Fibroblast of lung (primary cell): ENCODE data around the gene POC1B.

Experiments used
- EZH2 ChIP-seq: IDR thresholded peaks from 2 replicates; pipeline ENCODE4 v1.5.1; 2012; ENCODE audit warnings: low read length, control low read depth, mild to moderate bottlenecking; ENCODE audit errors: missing control alignments
- TF ChIP-seq, protein P1 (sequence below), 2 donors: IDR thresholded peaks in 1 of 2; conservative IDR thresholded peaks in 1 of 2; 1 replicate in 1 of 2; 2 replicates in 1 of 2; pipeline ENCODE4 v1.5.1; 2011 to 2012; ENCODE audit warnings: low read length in 2 of 2, control low read depth in 1 of 2, inconsistent platforms in 1 of 2, low read depth in 1 of 2, mild to moderate bottlenecking in 1 of 2

DNA sequence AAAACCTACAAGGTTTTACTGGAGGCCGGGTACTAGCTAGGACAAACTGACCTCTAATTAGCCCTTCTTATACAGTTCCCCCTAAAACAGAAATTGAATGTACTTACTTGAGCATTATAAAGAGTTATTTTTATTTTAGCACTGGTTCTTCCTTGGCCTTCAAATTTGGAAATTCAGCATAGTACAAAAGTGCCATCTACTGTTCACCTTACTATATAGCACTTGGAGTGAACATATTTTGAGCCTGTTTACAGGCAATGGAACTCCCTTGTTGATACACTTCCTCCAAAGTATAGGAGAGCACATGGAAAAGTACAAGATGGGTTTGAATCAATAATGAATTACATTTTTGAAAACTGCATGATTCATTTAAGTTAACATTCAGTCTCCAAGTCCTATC is 3.9 kb upstream of the POC1B start:
- TF ChIP-seq, protein P1, sequence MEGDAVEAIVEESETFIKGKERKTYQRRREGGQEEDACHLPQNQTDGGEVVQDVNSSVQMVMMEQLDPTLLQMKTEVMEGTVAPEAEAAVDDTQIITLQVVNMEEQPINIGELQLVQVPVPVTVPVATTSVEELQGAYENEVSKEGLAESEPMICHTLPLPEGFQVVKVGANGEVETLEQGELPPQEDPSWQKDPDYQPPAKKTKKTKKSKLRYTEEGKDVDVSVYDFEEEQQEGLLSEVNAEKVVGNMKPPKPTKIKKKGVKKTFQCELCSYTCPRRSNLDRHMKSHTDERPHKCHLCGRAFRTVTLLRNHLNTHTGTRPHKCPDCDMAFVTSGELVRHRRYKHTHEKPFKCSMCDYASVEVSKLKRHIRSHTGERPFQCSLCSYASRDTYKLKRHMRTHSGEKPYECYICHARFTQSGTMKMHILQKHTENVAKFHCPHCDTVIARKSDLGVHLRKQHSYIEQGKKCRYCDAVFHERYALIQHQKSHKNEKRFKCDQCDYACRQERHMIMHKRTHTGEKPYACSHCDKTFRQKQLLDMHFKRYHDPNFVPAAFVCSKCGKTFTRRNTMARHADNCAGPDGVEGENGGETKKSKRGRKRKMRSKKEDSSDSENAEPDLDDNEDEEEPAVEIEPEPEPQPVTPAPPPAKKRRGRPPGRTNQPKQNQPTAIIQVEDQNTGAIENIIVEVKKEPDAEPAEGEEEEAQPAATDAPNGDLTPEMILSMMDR (conservative IDR thresholded peaks at IDR 0.05 in 1 of 2, IDR thresholded peaks at IDR 0.05 in 1 of 2; ENCODE audit: low read depth in 1 of 2, low read length in 2 of 2): peak; percentile 61 to 75
- TF ChIP-seq EZH2: no peak
